Activated CD4-positive, alpha-beta T cell treated with anti-CD3 and anti-CD28 coated beads, Interleukin-2, amount 50 U/mL, for 4 hours (primary cell): ENCODE results near the gene WDR43.
"Not testable (repeated sequence)": the region's sequence is repeated elsewhere in the genome, so short reads cannot be mapped to it uniquely, and the experiment has no call there.

Source experiments
- DNase-seq, 2 experiments: peaks; one replicate each; pipeline ENCODE4 v3.0.0-alpha.2; 2020

Gene WDR43

GRCh38 chr2:28970464-28971160 is 76.1 kb downstream of the WDR43 start:
- DNase-seq: no peak

GRCh38 chr2:28972778-28973335 is 78.4 kb downstream of the WDR43 start:
- no peak for DNase-seq

- no peak for DNase-seq
These were observed 79.8 kb downstream of the WDR43 start for GRCh38 chr2:28974252-28974651.

- DNase-seq: no peak
These were observed 81.2 kb downstream of the WDR43 start for GRCh38 chr2:28975671-28976070.

GRCh38 chr2:28976584-28976983 is 82.1 kb downstream of the WDR43 start:
- DNase-seq: no peak

GRCh38 chr2:28977176-28977875 is 82.9 kb downstream of the WDR43 start:
- no peak for DNase-seq

GRCh38 chr2:28978001-28978400 is 83.5 kb downstream of the WDR43 start:
- DNase-seq: not testable (repeated sequence)

GRCh38 chr2:28978606-28979005 is 84.1 kb downstream of the WDR43 start:
- no peak for DNase-seq

- DNase-seq: no peak
These were observed 84.6 kb downstream of the WDR43 start for GRCh38 chr2:28979041-28979440.

GRCh38 chr2:28979576-28980366 is 85.3 kb downstream of the WDR43 start:
- DNase-seq: no peak

- no peak for DNase-seq
These were observed 86.0 kb downstream of the WDR43 start for GRCh38 chr2:28980368-28981015.

GRCh38 chr2:28981016-28981441 is 86.6 kb downstream of the WDR43 start, which contains the start of gene TOGARAM2:
TSS of gene TOGARAM2 (plus strand) at chr2:28981298. CDS start at chr2:28994835, 13,537 bp downstream.
- DNase-seq: no peak

GRCh38 chr2:28981620-28982376 is 87.3 kb downstream of the WDR43 start:
- DNase-seq: no peak

GRCh38 chr2:28982381-28982950 is 88.0 kb downstream of the WDR43 start:
- no peak for DNase-seq

- no peak for DNase-seq
These were observed 92.0 kb downstream of the WDR43 start for GRCh38 chr2:28986429-28986828.

GRCh38 chr2:28989973-28990372 is 95.5 kb downstream of the WDR43 start:
- DNase-seq: no peak

- no peak for DNase-seq
These were observed 96.0 kb downstream of the WDR43 start for GRCh38 chr2:28990445-28990844.

GRCh38 chr2:28991021-28991420 is 96.6 kb downstream of the WDR43 start:
- DNase-seq: no peak

GRCh38 chr2:28991460-28991859 is 97.0 kb downstream of the WDR43 start:
- DNase-seq: no peak

GRCh38 chr2:28993206-28993960 is 98.9 kb downstream of the WDR43 start:
- DNase-seq: no peak

GRCh38 chr2:28994074-28994473 is 99.6 kb downstream of the WDR43 start:
- DNase-seq: no peak
